Testis (tissue), 2 donors: ENCODE measurements around the gene WDR47.

Experiments
- CTCF ChIP-seq, 3 experiments: fragments of 450-650 bp in 2 of 3; fragments of 200-600 bp in 1 of 3; sonication (generic) in 1 of 3; IDR thresholded peaks; one replicate each; pipeline ENCODE4 v1.5.1; 2016 to 2019; ENCODE audit warnings: antibody characterized with exemption in 3 of 3, mild to moderate bottlenecking in 2 of 3, moderate library complexity in 1 of 3
- POLR2A ChIP-seq: fragments of 450-650 bp; IDR thresholded peaks from one replicate; pipeline ENCODE4 v1.6.1; 2017; ENCODE audit warnings: antibody characterized with exemption, mild to moderate bottlenecking, moderate library complexity

DNA sequence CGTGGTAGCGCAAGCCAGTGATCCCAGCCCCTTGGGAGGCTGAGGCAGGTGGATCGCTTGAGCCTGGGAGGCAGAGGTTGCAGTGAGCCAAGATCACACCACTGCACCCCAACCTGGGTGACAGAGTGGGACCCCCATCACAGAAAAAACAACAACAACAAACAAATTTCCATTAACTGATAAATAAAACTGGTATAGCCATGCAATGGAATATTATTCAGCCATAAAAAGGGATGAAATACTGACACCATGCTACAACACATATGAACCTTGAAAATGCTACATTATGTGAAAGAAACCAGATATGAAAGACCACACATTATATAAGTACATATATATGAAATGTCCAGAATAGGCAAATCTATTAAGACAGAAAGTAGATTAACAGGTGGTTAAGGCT lies 90.7 kb downstream of the WDR47 start:
- no peak for TF ChIP-seq CTCF (IDR thresholded peaks at IDR 0.05)
- TF ChIP-seq POLR2A: no peak
